Measurements from ENCODE around the gene ANO2.

The ANO2 gene

DNA sequence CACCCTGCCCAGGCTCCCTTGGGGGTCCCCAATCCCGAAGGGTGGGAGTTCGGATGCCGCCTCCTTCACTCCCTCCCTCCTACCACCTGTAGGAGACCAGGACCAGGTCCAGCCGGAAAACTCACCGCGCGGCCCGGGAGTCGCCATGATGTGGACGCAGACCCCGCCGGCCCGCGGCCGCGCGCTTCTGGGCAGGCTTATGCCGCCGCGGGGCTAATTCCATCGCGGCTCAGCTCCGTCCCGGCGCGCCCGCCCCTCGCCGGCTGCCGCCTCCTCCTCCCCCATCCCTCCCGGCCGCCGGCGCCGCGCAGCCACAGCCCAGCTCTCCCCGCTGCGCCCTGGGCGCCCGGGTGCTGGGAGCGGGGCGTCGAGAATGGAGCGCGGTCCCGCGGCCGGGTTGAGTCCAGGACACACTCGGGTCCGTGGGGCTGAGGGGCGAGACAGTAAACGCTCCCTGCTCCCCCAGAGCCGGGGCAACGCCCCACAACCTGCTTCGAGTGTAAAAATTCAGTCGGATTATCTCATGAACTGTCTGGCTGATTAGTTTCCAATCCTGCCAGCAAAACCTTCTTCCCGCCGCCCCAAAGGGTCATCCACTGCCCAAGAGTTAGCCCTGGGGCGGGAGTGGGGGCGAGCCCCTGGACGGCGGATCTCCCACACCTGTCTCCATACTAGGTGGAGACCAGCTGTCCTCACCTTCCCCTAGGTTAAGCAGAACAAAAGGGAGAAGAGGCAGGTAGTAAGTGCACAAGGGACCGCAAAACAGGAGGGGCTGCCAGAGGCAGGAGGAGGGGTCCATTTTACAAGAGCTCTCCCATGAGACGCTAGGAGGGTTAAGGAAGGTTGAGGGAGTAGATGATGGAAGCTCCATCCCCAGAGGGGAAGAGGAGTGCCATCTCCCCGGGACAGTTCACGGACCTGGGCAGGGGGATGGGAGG is at the start of gene ANO2:
Gene ANO2, minus strand, starts transcription at position 189 of the 938 bp plus-strand sequence. Its CDS starts 42 bp downstream, at position 147.
- DNase-seq (ENCODE audit: low spot score), result no peak

GRCh38 chr12:5989621-5990020 is 44.6 kb upstream of the ANO2 start:
- DNase-seq (ENCODE audit: low spot score), result no peak

DNA sequence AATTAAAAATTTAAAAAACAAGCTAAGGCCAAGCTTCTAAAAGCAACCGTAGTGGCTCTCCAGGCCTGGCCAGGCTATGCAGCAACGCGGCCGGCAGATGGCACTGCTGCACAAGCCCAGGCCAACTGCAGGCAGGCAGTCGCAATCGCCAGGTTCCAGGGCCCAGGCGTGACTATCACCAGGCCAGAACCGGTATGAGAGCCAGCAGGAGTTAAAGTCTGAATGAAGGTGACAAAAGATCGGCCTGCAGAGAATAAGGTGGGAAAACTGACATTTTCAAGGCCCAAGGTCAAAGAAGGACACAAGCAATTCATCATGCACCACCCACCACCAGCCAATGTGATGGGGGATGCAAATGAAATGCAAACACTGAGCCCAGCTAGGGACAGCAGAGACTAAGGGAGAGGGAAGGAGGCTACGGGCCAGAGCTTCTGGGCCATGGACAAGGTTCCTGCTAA is 43.6 kb upstream of the ANO2 start:
- DNase-seq (ENCODE audit: low spot score), result peak; percentile 73

DNA sequence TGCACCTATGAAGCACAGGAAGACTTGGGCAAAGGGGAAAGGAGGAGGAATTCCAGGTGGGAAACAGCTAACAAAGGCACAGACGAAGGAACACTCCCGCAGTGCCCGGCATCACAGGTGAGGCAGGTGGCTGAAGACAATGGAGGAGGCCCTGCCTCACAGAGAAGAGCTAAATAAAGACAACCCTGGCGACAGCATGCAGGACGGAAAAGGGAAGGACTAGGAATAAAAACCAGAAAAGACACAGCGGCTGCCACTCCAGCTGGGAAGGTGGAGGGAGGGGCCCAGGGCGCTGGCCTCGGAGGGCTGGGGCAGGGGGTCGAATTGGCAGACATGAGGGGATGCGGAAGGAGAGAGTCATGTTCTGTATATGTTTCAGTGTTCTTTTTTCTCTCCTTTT is 43.0 kb upstream of the ANO2 start:
- no peak for DNase-seq (ENCODE audit: low spot score)

GRCh38 chr12:5987573-5987972 is 42.5 kb upstream of the ANO2 start:
- no peak for DNase-seq (ENCODE audit: low spot score)

DNA sequence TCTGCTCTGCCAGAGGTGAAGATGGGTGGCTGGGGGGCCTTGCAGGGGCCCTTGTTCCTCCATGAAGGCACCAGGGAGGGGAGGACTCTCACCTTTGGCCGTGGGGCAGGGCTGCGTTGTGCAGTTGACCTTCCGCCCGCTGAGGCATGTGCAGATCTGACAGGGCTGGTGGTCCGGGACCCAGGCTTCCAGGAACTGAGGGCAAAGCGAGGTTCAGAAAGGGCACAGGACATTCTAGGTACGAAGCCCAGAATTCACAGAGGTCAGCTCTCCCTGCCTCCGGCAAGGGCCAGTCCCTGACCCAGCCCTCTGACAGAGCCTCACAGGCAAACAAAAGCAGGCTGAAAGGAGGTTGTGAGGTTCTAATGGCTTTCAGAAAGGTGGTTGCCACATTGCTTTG is 40.4 kb upstream of the ANO2 start:
- DNase-seq (ENCODE audit: low spot score), result no peak

DNA sequence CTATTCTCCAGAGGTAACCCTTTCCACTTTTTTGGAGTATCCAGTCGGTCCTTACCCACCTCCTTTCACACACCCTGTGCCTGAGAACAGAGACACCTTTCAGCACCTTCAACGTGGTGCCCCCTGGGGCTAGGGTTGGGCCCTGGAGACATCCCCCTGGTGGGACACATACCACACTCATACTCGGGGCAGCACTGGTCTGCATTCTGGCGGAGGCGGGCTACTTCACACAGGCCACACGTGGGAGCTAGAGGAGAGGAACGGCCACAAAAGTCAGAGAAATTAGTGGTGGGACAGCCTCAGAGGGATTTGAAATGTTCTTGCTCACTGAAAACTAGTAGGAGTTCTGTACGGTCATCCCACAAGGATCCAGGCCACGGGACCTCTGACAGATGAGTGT is 39.8 kb upstream of the ANO2 start:
- DNase-seq (ENCODE audit: low spot score), result no peak

DNA sequence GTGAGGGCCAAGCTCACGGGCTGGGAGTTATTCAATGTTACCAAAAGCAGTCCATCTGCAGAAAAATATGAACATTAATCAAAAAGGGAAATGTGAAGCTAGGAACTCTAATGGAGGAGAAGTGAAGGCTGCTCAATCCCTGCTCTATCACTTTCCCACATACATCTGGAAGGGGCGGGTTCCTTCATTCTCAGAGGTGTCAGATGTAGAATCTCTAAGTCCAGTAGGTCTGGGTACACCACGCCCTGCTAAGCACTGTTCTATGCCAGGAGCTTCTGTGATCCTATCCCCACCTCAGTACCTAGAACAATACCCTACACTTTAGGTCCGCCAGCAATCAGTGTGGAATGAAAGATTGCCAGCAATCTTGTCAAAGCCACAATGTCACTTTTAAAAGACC is 37.0 kb upstream of the ANO2 start:
- DNase-seq (ENCODE audit: low spot score), result no peak

- DNase-seq (ENCODE audit: low spot score), result no peak
Observed at GRCh38 chr12:5977556-5977955, 32.5 kb upstream of the ANO2 start.

- DNase-seq (ENCODE audit: low spot score), result no peak
Observed at GRCh38 chr12:5976711-5977110, 31.7 kb upstream of the ANO2 start.

DNA sequence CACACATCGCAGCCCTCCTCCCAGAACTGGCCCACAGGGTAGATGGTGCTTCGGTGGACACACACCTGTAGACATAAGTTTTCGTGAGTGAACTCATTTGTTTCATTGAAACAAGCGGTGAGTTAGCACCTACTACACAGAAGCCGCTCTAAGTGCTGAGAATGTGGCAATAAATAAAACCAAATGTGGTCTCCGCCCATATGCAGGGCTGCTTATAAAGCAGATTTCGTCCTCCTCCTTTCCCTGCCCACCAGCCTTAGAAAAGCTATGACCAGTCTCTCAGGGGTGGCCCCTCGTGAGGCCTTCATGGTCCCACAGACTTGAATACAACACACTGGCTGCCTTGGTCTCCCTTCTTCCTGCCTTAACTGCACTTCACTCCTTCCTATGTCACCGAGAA is 31.1 kb upstream of the ANO2 start:
- DNase-seq (ENCODE audit: low spot score), result no peak

- DNase-seq (ENCODE audit: low spot score), result no peak
Observed at GRCh38 chr12:5973461-5974115, 28.5 kb upstream of the ANO2 start.

DNA sequence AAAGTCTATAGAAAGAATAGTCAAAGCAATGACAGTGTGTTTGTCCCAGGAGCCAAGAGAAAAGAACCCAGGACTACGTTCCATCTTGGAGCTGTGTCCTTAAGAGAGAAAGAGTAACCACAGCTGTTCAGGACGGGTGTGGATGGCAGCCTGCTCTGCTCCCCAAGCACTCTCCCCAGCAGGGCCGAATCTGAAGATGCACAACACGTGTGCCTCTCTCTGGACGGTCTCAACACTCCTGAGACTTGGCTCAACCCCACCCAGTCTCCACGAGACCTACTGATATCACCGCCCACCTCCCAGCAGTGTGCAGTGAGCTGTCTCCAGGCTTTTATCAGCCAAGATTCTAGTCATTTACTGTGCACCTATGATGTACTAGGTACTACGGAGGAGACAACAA is 27.3 kb upstream of the ANO2 start:
- no peak for DNase-seq (ENCODE audit: low spot score)

DNA sequence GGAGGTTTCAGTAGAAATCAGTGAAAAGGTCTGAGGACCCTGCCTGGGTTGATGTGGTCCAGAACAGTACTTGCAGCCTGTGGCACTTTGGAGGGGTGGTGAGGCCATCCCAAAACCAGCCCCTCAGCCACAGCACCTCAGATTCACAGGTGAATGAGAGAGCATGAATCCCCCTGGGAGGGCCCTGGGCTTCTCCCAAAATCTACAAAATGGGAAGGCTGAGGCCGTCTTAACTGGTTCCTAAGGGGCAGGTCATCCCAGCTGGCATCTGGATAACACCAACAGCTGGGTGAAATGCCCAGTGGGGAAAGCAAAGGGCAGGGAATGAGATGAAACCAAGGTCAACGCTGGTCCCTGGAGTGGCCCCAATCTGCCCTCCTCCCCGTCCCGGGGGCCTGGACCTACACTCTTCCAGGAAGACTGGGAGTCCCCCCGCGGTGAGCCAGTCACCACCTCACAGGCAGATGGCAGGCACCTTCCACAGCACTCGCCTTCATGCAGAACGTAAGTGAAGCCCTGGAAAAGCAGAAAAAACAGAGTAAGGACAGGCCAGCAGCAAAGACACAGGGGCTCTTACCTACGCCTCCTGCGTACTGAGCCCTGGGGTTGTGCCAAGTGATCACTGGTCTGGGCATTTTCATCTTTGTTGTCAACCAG is 26.3 kb upstream of the ANO2 start:
- DNase-seq (ENCODE audit: low spot score), result no peak

DNA sequence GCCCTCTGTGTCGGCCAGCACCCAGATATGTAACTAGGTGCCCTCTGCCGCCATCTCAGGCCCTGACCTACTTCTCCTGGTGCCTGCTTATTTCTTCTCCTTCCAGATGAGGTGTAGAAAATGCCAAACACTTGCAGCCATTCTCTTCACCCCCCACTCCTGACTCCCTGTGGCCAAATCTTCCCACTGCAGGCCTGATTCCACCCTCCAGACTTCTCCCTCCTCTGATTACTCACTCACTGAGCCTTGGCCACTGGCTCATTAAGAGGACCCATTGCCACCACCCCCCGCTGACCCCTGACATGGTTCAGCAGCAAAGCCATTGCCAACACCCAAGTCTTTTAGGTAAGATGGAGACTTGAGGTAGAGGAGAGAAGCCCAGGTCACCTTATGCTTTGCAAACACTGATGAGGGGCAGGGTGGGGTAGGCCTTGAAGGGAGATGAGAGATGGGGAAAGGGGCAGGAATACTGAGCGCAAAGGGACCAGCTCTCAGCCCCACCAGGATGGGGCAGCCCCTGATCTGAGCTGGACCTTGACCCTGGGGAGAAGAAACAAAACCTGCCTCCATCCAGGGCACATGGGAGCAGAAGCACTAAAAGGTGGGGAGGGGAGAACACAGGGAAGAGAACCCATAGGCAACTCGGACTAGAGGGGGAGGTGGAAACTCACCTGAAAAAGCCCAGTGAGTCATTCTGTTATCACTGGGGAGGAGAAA is 25.1 kb upstream of the ANO2 start:
- DNase-seq (ENCODE audit: low spot score), result no peak

GRCh38 chr12:5969156-5969973 is 24.3 kb upstream of the ANO2 start:
- no peak for DNase-seq (ENCODE audit: low spot score)

DNA sequence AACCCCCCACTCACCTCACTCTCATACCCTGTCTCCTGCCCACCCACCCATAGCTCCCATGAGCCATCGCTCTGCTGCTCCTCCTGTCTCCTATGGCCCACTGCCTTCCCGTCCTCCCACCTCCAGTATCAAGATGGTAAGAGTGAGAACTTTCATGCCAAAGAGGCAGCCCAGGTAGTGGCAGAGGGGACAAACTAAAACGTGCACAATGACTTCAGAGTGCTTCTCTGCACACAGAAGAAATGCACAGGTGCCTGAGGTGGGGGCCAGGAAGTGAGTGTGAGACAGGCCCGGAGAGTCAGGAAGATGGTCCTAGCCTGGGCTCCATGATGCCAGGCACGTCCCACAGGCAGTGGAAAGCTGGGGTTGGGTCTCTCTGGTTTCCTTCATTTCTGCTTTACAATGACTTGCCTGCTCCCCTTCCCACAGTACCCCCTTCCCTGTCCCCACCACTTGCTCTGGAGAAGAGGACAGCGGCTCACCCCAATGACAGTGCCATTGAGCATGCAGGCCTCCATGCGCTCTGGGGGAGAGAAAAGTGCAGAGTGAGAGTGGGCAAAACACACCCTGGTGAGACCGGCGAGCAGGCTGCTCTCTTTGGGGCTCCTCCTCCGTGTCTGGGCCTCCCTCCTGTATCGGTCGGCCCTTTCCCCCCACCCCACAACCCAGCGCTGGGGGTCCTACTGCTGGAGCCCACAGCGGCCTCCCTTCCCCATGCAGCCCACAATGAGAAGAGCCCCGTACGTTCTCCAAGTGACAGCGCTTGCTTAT is 22.8 kb upstream of the ANO2 start:
- DNase-seq (ENCODE audit: low spot score), result no peak

DNA sequence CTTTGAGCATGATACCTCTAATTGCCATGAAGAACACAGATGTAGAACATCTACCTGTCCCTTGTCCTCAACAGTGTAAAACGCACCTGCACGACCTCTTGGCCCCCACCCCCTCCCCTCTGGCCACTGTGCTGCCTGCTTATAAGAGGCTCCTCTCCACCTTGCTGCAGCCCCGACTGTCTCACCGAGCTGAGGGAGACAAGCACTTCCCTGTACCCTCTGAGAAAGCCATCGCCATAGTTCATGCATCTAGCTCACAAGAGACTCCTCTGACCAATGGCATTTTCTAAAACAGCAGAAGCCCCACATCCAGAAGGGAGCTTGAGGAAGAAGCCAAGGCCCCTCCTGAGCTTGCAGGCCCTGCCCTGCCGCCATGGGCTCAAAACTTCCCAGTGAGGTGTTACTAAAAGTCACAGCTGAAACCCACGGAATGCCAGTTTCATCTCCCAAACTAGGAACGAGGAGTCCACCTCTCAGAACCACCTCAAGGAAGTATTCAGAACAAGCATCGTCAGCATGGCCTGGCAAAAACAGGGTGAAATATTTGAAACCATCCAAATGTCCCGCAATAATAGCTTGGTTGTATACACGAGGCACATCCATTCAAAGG is 21.5 kb upstream of the ANO2 start:
- no peak for DNase-seq (ENCODE audit: low spot score)

GRCh38 chr12:5965950-5966383 is 20.9 kb upstream of the ANO2 start:
- DNase-seq (ENCODE audit: low spot score), result peak; percentile 32

Data from cerebellar cortex (tissue), 1 donor.